ENCODE data around the gene RHOU. TPM values are rescaled to one million over a fixed set of nuclear protein-coding genes. Genes with fewer than 3 reads are reported as not detected.

RHOU gene
- total and polyA plus RNA-seq, 10 of the 15 experiments (the other 5 are each of a cell fraction or from before 2014, with no cell fraction given), result not detected

- Histone ChIP-seq H3K4me3 (no peak overlapping the region), H3K4me1 (ENCODE audit: control insufficient read depth, insufficient read depth, low read length) (no peaks in the 10 kb centered on the region), H3K9ac (ENCODE audit: control insufficient read depth, insufficient read depth, low read length) (no peak overlapping the region), H3K36me3 (ENCODE audit: control insufficient read depth in 2 of 2, insufficient read depth in 2 of 2, low read length in 1 of 2) (no peaks in the 10 kb centered on the region), H4K20me1 (ENCODE audit: control insufficient read depth, insufficient read depth) (no peaks in the 10 kb centered on the region), H2AFZ (ENCODE audit: control insufficient read depth, low read depth, low read length) (no peak overlapping the region), H3K79me2 (ENCODE audit: control insufficient read depth, insufficient read depth, low read length) (no peaks in the 10 kb centered on the region), H3K4me2 (ENCODE audit: control insufficient read depth, insufficient read depth) (no peak overlapping the region), H3K27ac (ENCODE audit: control insufficient read depth, insufficient read depth) (no peak overlapping the region), H3K9me3 (replicated peaks; ENCODE audit: control insufficient read depth, insufficient read depth, low read length) (no peaks in the 10 kb centered on the region), H3K27me3 (replicated peaks in 1 of 2; ENCODE audit: control insufficient read depth in 2 of 2, insufficient read depth in 2 of 2, low read length in 1 of 2) (peaks cover 4 to 30% of the 10 kb centered on the region in 2 experiments)
- POLR2A ChIA-PET, result no interaction called here
- CTCF ChIA-PET, result no interaction called here
- DNase-seq (ENCODE audit: low read depth, low spot score), result no peak
- intact Hi-C loops (cut with micrococcal nuclease; ENCODE audit: unreplicated experiment) (no loop called here), in situ Hi-C loops (cut with MboI) (no loop called here)
- RAD21 ChIA-PET (ENCODE audit: unreplicated experiment), result no interaction called here
- ATAC-seq, result no peak
- TF ChIP-seq ZNF207 (IDR thresholded peaks at IDR 0.05; ENCODE audit: borderline replicate concordance) (no peak), IRF5 (IDR thresholded peaks at IDR 0.05; ENCODE audit: borderline replicate concordance) (no peak), PML (IDR thresholded peaks at IDR 0.05; ENCODE audit: low read length) (no peak), RUNX3 (IDR thresholded peaks at IDR 0.05; ENCODE audit: low read length) (no peak), BMI1 (IDR thresholded peaks at IDR 0.05; ENCODE audit: borderline replicate concordance) (no peak), RB1 (IDR thresholded peaks at IDR 0.05; ENCODE audit: borderline replicate concordance) (no peak), NBN (IDR thresholded peaks at IDR 0.05) (no peak), FOXK2 (IDR thresholded peaks at IDR 0.05) (no peak), BHLHE40 (IDR thresholded peaks at IDR 0.05; ENCODE audit: borderline replicate concordance in 1 of 2, low read depth in 2 of 2, low read length in 1 of 2) (no peak), SREBF2 (IDR thresholded peaks at IDR 0.05; ENCODE audit: low read length) (no peak), TCF3 (IDR thresholded peaks at IDR 0.05; ENCODE audit: borderline replicate concordance, insufficient read depth, low read depth, low read length) (no peak), EGR1 (IDR thresholded peaks at IDR 0.05; ENCODE audit: borderline replicate concordance in 1 of 2, low read depth in 2 of 2, low read length in 2 of 2) (no peak), MEF2B (IDR thresholded peaks at IDR 0.05; ENCODE audit: partially characterized antibody, poor library complexity, severe bottlenecking) (no peak), E4F1 (IDR thresholded peaks at IDR 0.05; ENCODE audit: borderline replicate concordance, partially characterized antibody) (no peak), ZBTB33 (IDR thresholded peaks at IDR 0.05) (no peak), CBX5 (IDR thresholded peaks at IDR 0.05; ENCODE audit: low read depth) (no peak)
- BruUV-seq (replicated peaks), result no TSS peak
- FAIRE-seq, result no peak
- SMC1A ChIA-PET (ENCODE audit: uncharacterized antibody, unreplicated experiment), result no interaction called here
- 56% methylated on average over 5 of the region's 5 CpGs for WGBS (ENCODE audit: insufficient coverage, insufficient replicate concordance, low lambda C conversion rate, missing lambda C conversion rate)
Measured at GRCh38 chr1:228736844-228737445, 1.7 kb downstream of the RHOU start.

All from GM12878 (cell line).